GM12878 (cell line): ENCODE results near the gene ATP10A. TPM values are rescaled to one million over a fixed set of nuclear protein-coding genes. Genes with fewer than 3 reads are reported as not detected.

ENCODE experiments used
- ATAC-seq: fragments of 200-7000 bp; cut with Tn5 transposase; 3 replicates; pipeline ENCODE4 v1.9.1; 2020; ENCODE audit warnings: mild to moderate bottlenecking, moderate library complexity
- BruUV-seq: library from RNA; stranded (reverse); fragments of 400-500 nt; replicated peaks from 2 replicates; lab custom pipeline; 2021; lab: Mats Ljungman, UMichigan
- CTCF ChIA-PET: fragments of 300-600 bp; sonication (Branson Sonifier 250); formaldehyde crosslinking; extraction: SDS; loops from one replicate; lab custom pipeline; 2021; ENCODE audit warnings: inconsistent platforms; lab: Yijun Ruan, JAX
- POLR2A ChIA-PET: fragments of 350-600 bp; formaldehyde crosslinking; extraction: SDS; loops from one replicate; lab custom pipeline; 2021; ENCODE audit warnings: inconsistent platforms; lab: Charles Lee
- RAD21 ChIA-PET: fragments of 300-600 bp; sonication (Branson Sonifier 250); formaldehyde crosslinking; loops from one replicate; lab custom pipeline; 2023; ENCODE audit warnings: antibody characterized with exemption; ENCODE audit not compliant: unreplicated experiment; lab: Charles Lee
- SMC1A ChIA-PET: fragments of 300-600 bp; sonication (Branson Sonifier 250); formaldehyde crosslinking; loops from one replicate; lab custom pipeline; 2023; ENCODE audit not compliant: unreplicated experiment, uncharacterized antibody; lab: Charles Lee
- DNase-seq: peaks from one replicate; pipeline ENCODE4 v3.0.0-alpha.2; 2011; ENCODE audit warnings: low read depth, low spot score
- FAIRE-seq: peaks from 3 replicates; lab custom pipeline; 2011; peaks lifted over from hg19 to GRCh38; lab: Jason Lieb, UNC
- H2AFZ ChIP-seq: 2 replicates; pipeline ENCODE4 v1.6.0; 2011; ENCODE audit warnings: low read depth, low read length, control low read depth; ENCODE audit not compliant: control insufficient read depth
- H3K27ac ChIP-seq: 2 replicates; pipeline ENCODE4 v1.5.1; 2011; ENCODE audit warnings: control low read depth; ENCODE audit not compliant: control insufficient read depth, insufficient read depth
- H3K27me3 ChIP-seq, 2 experiments: replicated peaks in 1 of 2; 2 replicates each; pipeline versions ENCODE4 v1.6.0 to v1.6.1; 2011; ENCODE audit warnings: low read length in 1 of 2; ENCODE audit not compliant: control insufficient read depth in 2 of 2, insufficient read depth in 2 of 2
- H3K36me3 ChIP-seq, 2 experiments: 2 replicates each; pipeline ENCODE4 v1.5.1; 2011; ENCODE audit warnings: low read length in 1 of 2; ENCODE audit not compliant: control insufficient read depth in 2 of 2, insufficient read depth in 2 of 2
- H3K4me1 ChIP-seq: 2 replicates; pipeline ENCODE4 v1.6.1; 2011; ENCODE audit warnings: mild to moderate bottlenecking, low read length, moderate library complexity, mixed read lengths; ENCODE audit not compliant: control insufficient read depth, insufficient read depth
- H3K4me2 ChIP-seq: 2 replicates; pipeline ENCODE4 v1.6.0; 2011; ENCODE audit warnings: control low read depth; ENCODE audit not compliant: control insufficient read depth, insufficient read depth
- H3K4me3 ChIP-seq: fragments of 200-600 bp; sonication (generic); 2 replicates; pipeline ENCODE4 v1.5.1; 2016
- H3K79me2 ChIP-seq: 2 replicates; pipeline ENCODE4 v1.6.0; 2011; ENCODE audit warnings: low read length; ENCODE audit not compliant: control insufficient read depth, insufficient read depth
- H3K9ac ChIP-seq: 2 replicates; pipeline ENCODE4 v1.8.0; 2011; ENCODE audit warnings: low read length, control low read depth, mixed read lengths; ENCODE audit not compliant: control insufficient read depth, insufficient read depth
- H3K9me3 ChIP-seq: replicated peaks from 3 replicates; pipeline ENCODE4 v1.5.1; 2011; ENCODE audit warnings: mild to moderate bottlenecking, low read length; ENCODE audit not compliant: control insufficient read depth, insufficient read depth
- H4K20me1 ChIP-seq: 2 replicates; pipeline ENCODE4 v1.6.0; 2011; ENCODE audit not compliant: control insufficient read depth, insufficient read depth
- BCL11A ChIP-seq: IDR thresholded peaks from 2 replicates; pipeline ENCODE4 v1.6.1; 2011; ENCODE audit warnings: low read depth, low read length
- EGR1 ChIP-seq, 2 experiments: IDR thresholded peaks; 1 replicate in 1 of 2; 2 replicates in 1 of 2; pipeline ENCODE4 v1.6.1; 2011 to 2012; ENCODE audit warnings: low read depth in 2 of 2, low read length in 2 of 2, borderline replicate concordance in 1 of 2, mild to moderate bottlenecking in 1 of 2, moderate library complexity in 1 of 2
- FOXM1 ChIP-seq: IDR thresholded peaks from 2 replicates; pipeline ENCODE4 v1.6.1; 2012; ENCODE audit warnings: low read depth, mild to moderate bottlenecking, inconsistent platforms, low read length, moderate library complexity
- KAT2A ChIP-seq: conservative IDR thresholded peaks from 2 replicates; pipeline ENCODE4 v1.6.1; 2011; ENCODE audit warnings: low read depth, low read length; ENCODE audit not compliant: control insufficient read depth
- MEF2A ChIP-seq: IDR thresholded peaks from 2 replicates; pipeline ENCODE4 v1.6.1; 2011; ENCODE audit warnings: low read depth, mild to moderate bottlenecking, low read length, moderate library complexity; ENCODE audit not compliant: insufficient read depth
- MEF2B ChIP-seq: fragments of 450-650 bp; IDR thresholded peaks from 2 replicates; pipeline ENCODE4 v1.6.1; 2018; ENCODE audit warnings: mild to moderate bottlenecking, moderate library complexity; ENCODE audit not compliant: partially characterized antibody, poor library complexity, severe bottlenecking
- NBN ChIP-seq: fragments of 450-650 bp; IDR thresholded peaks from 2 replicates; pipeline ENCODE4 v1.6.1; 2016
- REST ChIP-seq: IDR thresholded peaks from 2 replicates; pipeline ENCODE4 v1.6.1; 2012; ENCODE audit warnings: mild to moderate bottlenecking, low read depth, low read length
- SIX5 ChIP-seq: IDR thresholded peaks from 2 replicates; pipeline ENCODE4 v1.6.1; 2011; ENCODE audit warnings: mild to moderate bottlenecking, low read depth, low read length, moderate library complexity; ENCODE audit not compliant: severe bottlenecking
- SMARCA5 ChIP-seq: fragments of 450-650 bp; IDR thresholded peaks from 2 replicates; pipeline ENCODE4 v1.6.1; 2017; ENCODE audit warnings: mild to moderate bottlenecking
- SMC3 ChIP-seq: IDR thresholded peaks from 2 replicates; pipeline ENCODE4 v1.6.1; 2011; ENCODE audit warnings: low read length, improper control_type of control experiment, borderline replicate concordance
- TBL1XR1 ChIP-seq: IDR thresholded peaks from 2 replicates; pipeline ENCODE4 v1.6.1; 2012; ENCODE audit warnings: low read depth, low read length, improper control_type of control experiment
- ZNF207 ChIP-seq: fragments of 450-650 bp; IDR thresholded peaks from 2 replicates; pipeline ENCODE4 v1.6.1; 2014; ENCODE audit warnings: antibody characterized with exemption, mild to moderate bottlenecking, borderline replicate concordance
- WGBS: methylation state at CpG from one replicate; pipeline ENCODE4 v1.1.6; 2016; ENCODE audit warnings: low lambda C conversion rate; ENCODE audit not compliant: insufficient replicate concordance, insufficient coverage; ENCODE audit errors: missing lambda C conversion rate; 5-methylcytosine and 5-hydroxymethylcytosine counted together
- in situ Hi-C: fragments of 300-500 bp; cut with MboI; formaldehyde crosslinking; loops from 9 replicates; pipeline ENCODE4 v1.14.3; 2018; ENCODE audit warnings: mixed read lengths
- intact Hi-C: fragments of 100-400 bp; cut with micrococcal nuclease; formaldehyde crosslinking; loops from one replicate; pipeline ENCODE4 v1.14.2; 2022; ENCODE audit not compliant: unreplicated experiment
- polyA plus RNA-seq, 11 experiments: library from polyadenylated mRNA; depleted of rRNA in 4 of 11; unstranded in 6 of 11; stranded (reverse) in 5 of 11; fragments of >200 nt; fragmentation: Nextera tagmentation in 4 of 11; fragmentation: Illumina TruSeq in 1 of 11; extraction: Ambion mirVana in 4 of 11; extraction: Trizol in 1 of 11; gene quantifications; 1 replicate in 1 of 11; 2 replicates in 10 of 11; pipeline versions ENCODE4 v1.2.1 to v1.2.3, GENCODE V29; 2011 to 2016; ENCODE audit warnings: inconsistent platforms in 2 of 11, missing spikeins in 2 of 11, low read depth in 1 of 11
- total RNA-seq, 4 experiments: library from RNA; depleted of rRNA in 3 of 4; stranded (reverse); fragments of >200 nt in 3 of 4; fragmentation: Illumina TruSeq in 1 of 4; extraction: Trizol in 1 of 4; gene quantifications; 2 replicates each; pipeline versions ENCODE4 v1.2.1 to v1.2.3, GENCODE V29; 2013 to 2021
- TF ChIP-seq, protein P1 (sequence below): fragments of 450-650 bp; IDR thresholded peaks from 2 replicates; pipeline ENCODE4 v1.6.1; 2016; ENCODE audit warnings: mild to moderate bottlenecking
- TF ChIP-seq, protein P2 (sequence below): IDR thresholded peaks from 2 replicates; pipeline ENCODE4 v1.6.1; 2012; ENCODE audit warnings: low read depth, low read length, improper control_type of control experiment
- TF ChIP-seq, protein P3 (sequence below): fragments of 450-650 bp; IDR thresholded peaks from 2 replicates; pipeline ENCODE4 v1.6.1; 2016; ENCODE audit warnings: mild to moderate bottlenecking
- TF ChIP-seq, protein P4 (sequence below): fragments of 450-650 bp; IDR thresholded peaks from 2 replicates; pipeline ENCODE4 v1.6.1; 2014; ENCODE audit warnings: mild to moderate bottlenecking

The ATP10A gene
- total and polyA plus RNA-seq, 10 of the 15 experiments (the other 5 are each of a cell fraction or from before 2014, with no cell fraction given) = 0.04 to 1.5 (median 0.31) TPM; not detected in 2

DNA sequence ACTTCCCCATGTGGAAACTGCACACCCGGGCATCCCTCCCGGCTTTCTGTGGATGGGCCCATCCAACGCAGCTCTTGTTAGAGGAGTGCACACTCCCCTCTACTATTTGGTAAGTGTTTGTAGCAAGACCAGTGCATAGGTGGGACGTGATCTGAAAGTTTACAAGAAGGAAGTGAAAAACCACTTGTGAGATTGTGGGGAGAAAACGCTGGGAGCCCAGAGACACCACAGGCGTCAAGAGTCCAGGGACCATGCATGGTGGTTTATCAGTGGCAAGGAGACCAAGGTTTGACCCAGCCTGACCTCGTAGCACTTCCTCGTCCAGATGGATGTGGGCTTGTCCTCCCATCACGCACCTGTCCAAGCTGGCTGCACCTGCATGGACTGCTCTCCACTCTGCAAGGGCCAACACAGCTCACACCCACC is 51.6 kb downstream of the ATP10A start:
- Histone ChIP-seq H3K9ac (no peak overlapping the region), H2AFZ (no peak overlapping the region), H3K27ac (no peak overlapping the region), H3K36me3 (no peaks in the 10 kb centered on the region), H3K4me3 (no peak overlapping the region), H3K79me2 (no peaks in the 10 kb centered on the region), H3K4me2 (no peak overlapping the region), H3K4me1 (peaks cover 12% of the 10 kb centered on the region), H3K9me3 (no peaks in the 10 kb centered on the region; the same call in 2 of the 3 replicates), H3K27me3 (no peaks in the 10 kb centered on the region), H4K20me1 (no peaks in the 10 kb centered on the region)
- DNase-seq (peak; percentile 37), ATAC-seq (peak; percentile 94), FAIRE-seq (peak; percentile 49)
- 8% methylated on average over 9 of the region's 9 CpGs for WGBS
- BruUV-seq = no TSS peak
- intact Hi-C loops (loop anchor here (1.0 kb wide), 1 partner anchor 18 kb away; no protein-coding TSS in a partner anchor), in situ Hi-C loops (no loop called here)
- RAD21 ChIA-PET = no interaction called here
- CTCF ChIA-PET = interaction anchor here (1.0 kb wide), 1 partner anchor 123 kb away, joined by 3 read pairs; no protein-coding TSS in a partner anchor
- SMC1A ChIA-PET = interaction anchor here (1.8 kb wide), 1 partner anchor 16 kb away, joined by 3 read pairs; no protein-coding TSS in a partner anchor
- POLR2A ChIA-PET = no interaction called here
- TF ChIP-seq, protein P1, sequence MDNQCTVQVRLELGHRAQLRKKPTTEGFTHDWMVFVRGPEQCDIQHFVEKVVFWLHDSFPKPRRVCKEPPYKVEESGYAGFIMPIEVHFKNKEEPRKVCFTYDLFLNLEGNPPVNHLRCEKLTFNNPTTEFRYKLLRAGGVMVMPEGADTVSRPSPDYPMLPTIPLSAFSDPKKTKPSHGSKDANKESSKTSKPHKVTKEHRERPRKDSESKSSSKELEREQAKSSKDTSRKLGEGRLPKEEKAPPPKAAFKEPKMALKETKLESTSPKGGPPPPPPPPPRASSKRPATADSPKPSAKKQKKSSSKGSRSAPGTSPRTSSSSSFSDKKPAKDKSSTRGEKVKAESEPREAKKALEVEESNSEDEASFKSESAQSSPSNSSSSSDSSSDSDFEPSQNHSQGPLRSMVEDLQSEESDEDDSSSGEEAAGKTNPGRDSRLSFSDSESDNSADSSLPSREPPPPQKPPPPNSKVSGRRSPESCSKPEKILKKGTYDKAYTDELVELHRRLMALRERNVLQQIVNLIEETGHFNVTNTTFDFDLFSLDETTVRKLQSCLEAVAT = no peak
- TF ChIP-seq BCL11A (0 out of 2 replicates have a peak, but pooled peaks have one; percentile 55), SMARCA5 (no peak), ZNF207 (no peak), REST (no peak), TBL1XR1 (0 out of 2 replicates have a peak, but pooled peaks have one; percentile 37), SIX5 (no peak), SMC3 (no peak), FOXM1 (no peak), MEF2B (no peak), MEF2A (no peak), NBN (no peak), EGR1 (IDR thresholded peaks at IDR 0.05; ENCODE audit: borderline replicate concordance in 1 of 2, low read depth in 2 of 2, low read length in 2 of 2) (no peak), KAT2A (no peak)
- TF ChIP-seq, protein P2, sequence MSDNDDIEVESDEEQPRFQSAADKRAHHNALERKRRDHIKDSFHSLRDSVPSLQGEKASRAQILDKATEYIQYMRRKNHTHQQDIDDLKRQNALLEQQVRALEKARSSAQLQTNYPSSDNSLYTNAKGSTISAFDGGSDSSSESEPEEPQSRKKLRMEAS = no peak
- TF ChIP-seq, protein P3, sequence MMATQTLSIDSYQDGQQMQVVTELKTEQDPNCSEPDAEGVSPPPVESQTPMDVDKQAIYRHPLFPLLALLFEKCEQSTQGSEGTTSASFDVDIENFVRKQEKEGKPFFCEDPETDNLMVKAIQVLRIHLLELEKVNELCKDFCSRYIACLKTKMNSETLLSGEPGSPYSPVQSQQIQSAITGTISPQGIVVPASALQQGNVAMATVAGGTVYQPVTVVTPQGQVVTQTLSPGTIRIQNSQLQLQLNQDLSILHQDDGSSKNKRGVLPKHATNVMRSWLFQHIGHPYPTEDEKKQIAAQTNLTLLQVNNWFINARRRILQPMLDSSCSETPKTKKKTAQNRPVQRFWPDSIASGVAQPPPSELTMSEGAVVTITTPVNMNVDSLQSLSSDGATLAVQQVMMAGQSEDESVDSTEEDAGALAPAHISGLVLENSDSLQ = no peak
- TF ChIP-seq, protein P4, sequence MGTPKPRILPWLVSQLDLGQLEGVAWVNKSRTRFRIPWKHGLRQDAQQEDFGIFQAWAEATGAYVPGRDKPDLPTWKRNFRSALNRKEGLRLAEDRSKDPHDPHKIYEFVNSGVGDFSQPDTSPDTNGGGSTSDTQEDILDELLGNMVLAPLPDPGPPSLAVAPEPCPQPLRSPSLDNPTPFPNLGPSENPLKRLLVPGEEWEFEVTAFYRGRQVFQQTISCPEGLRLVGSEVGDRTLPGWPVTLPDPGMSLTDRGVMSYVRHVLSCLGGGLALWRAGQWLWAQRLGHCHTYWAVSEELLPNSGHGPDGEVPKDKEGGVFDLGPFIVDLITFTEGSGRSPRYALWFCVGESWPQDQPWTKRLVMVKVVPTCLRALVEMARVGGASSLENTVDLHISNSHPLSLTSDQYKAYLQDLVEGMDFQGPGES = no peak
